ENCODE data around the gene PLA2G4A.

PLA2G4A gene

DNA sequence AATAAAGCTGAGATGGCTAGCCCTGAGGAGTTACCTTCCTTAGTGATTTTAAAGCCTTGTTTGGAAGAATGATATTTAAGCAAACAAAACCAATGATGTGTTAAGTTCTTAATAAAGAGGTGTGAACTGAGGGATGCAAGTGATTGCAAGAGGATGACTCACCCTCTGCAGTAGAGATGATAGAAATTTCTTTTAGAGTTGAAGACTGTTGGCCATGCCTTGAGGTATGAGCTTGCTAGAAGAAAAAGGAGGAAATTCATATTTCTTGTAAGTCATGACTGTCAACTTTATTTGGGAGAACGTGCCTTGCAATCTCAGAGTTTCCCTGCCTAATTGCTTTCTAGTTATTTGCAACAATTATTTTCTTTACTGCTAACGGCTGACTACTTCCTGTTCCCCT is 94.7 kb downstream of the PLA2G4A start:
- no peak for DNase-seq

DNA sequence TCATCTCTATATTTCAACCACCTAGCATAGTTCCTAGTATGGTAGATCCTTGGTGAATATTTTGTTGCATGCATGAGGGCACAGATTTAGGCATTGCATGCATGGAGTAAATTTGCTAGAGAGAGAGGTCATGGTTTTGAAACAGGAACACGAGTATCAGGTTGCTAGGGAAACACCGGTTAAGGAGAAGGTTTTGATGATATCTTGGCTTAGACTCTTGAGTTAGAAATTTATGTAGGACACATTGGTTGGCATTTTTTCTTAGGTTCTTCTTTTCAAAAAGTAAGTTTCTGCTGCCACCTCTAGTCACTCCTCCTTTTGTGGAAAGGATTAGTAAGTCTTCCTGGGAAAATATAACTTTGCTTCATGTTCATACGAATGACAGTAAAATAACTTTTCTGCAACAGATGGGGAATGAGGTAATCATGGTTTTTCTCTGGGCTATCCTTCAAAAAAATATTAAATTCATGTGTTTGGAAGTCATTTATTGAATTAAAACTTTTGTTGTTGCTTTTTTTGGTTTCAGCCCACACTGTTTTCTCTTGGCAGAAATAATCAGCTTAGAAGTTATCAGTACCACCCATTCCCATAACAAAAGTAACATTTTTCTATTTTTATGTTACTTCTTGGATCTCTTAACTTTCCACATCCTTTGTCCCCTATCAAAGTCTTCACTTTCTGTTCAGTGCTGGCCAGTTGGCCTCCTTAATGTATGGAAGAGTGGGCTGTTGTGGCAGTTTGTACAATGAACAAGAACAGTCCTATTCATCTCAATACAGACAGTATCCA is 97.3 kb downstream of the PLA2G4A start:
- DNase-seq = no peak

DNA sequence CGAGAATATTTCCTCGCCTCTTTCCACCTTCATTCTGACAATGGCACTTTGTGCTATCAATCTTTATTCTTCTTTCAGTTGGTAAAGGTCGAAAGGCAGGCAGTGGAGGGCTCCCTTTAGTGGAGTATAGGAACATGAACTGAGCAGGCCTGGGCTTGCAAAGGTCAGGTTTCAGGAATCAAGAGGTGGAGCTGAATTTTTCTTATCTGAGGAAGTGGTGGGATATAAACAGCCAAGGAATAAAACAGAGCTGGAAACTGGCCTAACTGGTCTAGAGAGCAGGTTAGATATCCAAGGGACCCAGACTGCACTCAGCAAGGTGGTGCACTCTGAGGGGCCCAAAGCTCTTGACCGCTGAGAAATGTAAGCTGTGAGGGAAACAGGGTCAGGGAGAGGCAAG is 99.1 kb downstream of the PLA2G4A start:
- no peak for DNase-seq

DNA sequence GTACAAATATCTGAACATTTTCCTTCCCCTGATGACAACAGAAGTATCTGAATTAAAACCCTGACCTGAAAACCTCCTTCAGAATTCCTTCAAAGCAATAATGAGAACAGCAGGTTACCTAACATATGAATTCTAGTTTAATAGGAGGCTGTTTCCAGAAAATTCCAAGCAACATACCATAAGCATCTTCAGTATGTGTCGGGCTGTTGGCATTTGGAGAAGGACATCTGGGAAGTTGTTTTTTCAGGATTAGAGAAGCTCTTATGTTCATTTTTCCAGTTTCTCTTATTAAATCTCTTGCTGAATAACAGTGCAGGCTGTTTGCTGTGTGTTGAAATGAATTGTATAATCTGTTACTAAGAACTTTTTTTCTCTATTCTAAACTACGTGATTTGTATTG is 101.5 kb downstream of the PLA2G4A start:
- DNase-seq = no peak

DNA sequence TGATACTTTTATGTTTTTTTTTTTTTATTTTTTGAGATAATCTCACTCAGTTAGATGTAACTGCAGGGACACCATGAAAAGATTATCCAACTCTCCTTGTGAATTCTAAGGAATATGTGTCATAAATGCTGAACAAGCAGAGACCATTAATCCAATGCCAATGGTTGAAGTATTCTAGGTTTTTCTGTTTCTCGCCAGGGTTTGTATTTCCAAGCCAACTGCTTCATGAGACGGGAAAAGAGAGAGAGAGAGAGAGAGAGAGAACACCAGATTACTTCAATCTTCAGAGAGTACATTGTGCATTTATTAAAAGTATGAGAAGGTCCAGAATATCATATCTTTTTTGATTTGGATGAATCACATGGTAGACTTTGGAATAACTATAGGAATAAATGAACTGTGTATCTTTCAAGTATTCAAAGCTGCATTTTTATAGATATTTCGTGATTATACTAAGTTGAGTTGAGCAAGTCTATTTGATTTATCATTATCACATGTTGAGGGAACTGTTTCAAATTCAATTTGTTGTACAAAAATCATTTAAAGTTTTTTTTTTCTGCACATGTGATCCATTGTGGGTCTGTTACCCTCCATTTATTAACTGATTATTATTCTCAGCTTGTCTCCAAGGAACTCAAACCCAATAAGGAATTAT is 108.4 kb downstream of the PLA2G4A start:
- no peak for DNase-seq

DNA sequence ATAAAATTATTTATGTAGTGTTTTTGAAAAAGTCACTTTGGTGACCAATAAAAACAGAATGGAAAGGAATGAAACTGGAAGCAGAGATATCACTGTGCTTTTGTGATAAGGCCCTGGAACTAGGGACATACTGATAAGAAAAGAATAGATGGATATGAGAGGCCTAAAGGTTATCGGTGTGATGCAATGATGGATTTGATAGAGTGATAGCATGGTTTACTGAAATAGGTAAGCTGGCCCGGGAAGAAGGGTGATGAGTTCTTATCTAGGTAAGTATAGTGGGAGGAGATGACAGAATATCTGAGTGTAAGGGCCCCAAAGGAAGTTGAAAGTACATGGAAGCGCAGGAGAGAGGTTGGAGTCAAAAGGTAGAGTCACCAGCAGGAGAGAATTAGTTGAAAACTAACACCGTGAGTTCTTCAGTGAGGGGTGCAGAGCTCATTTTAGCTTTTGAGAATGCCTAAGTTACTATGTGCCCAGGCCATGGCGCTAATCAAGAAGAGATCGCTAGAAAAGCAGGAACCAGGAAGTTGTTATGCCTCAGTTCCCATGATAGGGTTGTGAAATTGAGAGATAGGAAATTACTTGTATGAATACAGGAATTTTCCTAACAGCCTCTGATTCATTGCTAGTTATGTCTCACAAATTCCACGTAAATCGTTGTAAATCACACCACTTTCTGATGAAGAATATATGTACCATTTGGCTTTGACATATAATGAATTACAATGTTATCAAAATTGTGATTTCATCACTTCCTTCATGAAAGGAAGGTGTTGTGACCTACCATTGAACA is 115.3 kb downstream of the PLA2G4A start:
- DNase-seq = no peak

DNA sequence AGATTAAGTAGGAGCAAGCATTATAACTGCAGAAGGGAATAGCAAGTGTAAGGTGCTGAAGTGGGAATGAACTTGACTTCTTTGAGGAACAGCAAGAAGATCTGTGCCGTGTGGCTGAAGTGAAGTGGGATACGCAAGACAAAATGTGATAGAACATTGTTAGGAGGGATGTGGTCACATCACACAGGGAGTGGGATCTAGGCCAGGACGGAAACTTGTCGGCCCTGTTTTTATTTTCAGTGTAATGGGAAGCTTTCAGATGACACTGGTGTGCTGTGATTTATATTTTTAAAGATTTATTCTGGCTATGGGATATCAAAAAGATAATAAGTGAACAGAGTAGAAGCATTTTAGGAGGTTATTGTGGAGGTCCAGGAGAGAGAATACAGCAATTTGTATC is 116.4 kb downstream of the PLA2G4A start:
- DNase-seq = no peak

DNA sequence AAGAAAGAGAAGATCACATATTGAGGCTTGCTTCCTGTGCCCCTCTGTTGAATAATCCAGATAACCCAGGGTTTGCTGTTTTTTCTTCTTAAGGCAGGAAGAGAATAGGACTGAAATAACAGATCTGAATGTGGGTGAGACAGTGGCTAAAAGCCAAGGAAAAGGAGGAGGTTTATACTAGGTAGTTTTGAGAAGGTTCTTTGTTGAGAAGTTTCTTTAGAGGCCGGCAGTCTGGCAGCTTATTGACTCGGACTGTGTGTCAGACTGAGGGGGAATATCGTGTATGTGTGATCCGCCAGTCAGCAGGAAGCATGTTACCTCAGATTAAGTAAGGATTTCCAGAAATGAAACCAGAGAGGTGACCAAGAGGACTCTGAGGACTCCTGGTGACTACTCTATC is 119.8 kb downstream of the PLA2G4A start:
- no peak for DNase-seq

DNA sequence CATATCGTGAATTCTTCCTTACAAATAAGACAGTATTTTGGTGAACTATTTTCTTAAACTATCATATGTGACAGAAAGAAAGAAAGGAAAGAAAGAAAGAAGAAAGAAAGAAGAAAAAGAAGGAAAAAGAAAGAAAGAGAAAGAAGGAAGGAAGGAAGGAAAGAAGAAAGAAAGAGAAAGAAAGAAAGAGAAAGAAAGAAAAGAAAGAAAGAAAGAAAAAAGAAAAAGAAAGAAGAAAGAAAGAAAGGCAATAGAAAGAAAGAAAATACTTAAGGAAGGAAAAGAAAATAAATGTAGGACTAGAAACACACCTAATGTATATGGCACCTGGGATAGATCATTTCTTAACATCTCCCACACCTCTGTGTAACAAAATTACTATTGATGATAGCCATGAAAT is 120.4 kb downstream of the PLA2G4A start:
- no peak for DNase-seq

DNA sequence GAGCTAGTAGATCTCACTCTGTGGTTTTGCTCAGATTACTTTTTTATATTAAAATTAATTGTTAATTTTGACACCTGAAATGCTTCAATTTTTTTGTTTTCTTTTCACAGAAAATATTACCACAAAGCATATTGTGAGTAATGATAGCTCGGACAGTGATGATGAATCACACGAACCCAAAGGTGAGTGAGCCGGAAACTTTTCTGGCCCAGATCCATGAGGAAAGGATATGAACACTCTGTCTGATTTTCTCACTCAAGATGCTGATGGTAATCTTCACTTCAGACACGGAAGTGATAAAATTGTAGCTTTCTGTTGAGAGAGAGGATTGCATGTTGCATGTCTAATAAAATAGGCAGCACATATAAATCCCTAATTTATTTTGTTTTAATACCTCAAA is 121.8 kb downstream of the PLA2G4A start:
- DNase-seq = no peak

DNA sequence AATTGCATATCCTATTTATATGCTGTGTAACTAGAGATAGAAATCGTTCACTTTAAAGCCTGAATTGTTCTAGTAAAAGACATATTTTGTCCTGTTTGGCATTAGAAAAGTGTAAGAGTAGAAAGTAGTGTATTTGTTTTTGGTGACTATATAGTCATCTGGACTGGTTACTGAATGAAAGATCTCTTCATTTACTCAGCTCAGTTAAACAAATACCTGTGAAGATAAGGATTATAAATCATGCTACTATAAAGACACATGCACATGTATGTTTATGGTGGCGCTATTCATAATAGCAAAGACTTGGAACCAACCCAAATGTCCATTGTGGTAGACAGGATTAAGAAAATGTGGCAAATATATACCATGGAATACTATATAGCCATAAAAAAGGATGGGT is 125.1 kb downstream of the PLA2G4A start:
- DNase-seq = no peak

DNA sequence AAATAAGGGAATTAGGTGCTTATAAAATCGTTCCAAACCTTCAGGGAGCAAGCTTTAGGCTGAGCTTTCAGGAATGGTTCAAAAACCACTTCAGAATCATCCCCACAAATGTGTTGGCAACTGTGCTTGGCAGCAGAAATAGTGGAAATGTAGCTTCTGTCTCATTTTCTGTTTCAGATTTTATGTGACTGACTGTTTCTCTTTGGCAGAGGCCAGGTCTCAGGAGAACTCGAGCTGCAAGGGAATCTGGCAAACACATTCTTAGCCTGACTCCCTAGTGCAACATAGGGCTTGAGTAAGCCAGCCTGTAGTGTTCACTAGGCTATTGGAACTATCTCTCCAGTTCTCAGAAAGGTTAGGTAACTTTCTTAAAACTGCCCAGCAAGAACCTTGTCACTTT is 128.6 kb downstream of the PLA2G4A start:
- no peak for DNase-seq

DNA sequence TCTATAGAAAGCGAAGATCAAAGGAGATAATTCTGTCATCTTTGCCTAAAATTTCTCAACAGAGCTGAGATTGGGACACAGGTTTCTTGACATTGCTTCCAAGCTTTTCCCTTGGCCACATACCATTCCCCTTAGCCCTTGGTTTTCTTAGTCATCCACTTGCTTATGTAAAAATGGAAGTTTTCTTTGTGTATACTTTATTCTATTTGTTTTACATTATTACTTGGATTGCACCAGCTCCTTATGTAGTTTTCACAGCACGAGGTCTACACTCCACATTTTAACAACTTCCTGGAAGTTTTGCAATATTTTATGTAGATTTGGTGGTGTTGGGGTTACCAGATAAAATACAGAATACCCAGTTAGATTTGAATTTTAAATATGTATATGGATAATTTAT is 129.8 kb downstream of the PLA2G4A start:
- DNase-seq = no peak

DNA sequence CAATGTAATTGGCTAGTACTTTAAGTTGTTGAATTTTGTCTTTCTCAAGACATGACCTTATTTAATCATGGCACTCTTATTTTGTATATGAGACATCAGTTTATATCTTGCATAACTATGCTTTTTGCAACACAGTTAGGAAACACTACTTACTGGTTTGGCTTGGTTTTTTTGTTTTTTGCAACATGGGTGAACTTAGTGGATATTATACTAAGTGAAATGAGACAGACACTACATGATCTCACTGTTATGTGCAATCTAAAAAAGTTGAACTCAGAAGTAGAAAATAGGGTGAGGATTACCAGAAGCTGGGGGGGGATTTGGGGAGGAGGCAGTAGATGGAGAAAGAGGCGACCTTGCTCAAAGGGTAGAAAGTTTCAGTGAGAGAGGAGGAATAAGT is 132.1 kb downstream of the PLA2G4A start:
- DNase-seq = no peak

DNA sequence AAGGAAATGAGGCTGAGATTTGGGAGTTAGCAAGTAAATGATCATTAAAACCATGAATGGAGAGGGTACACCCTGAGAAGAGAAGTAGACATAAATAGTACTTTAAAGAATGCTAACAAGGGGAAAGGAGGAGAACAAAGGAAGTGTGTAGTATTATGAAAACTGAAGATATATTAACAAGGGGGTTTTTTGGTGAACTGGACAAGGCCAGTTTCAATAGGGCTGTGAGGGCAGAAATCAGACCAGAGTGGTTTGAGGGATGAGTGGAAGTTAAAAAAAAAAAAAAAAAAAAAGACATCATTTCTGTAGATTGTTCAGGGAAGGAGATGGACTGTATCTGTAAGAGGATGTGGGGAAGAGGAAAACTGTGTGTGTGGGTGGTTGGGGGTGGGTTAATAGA is 137.1 kb downstream of the PLA2G4A start:
- no peak for DNase-seq

DNA sequence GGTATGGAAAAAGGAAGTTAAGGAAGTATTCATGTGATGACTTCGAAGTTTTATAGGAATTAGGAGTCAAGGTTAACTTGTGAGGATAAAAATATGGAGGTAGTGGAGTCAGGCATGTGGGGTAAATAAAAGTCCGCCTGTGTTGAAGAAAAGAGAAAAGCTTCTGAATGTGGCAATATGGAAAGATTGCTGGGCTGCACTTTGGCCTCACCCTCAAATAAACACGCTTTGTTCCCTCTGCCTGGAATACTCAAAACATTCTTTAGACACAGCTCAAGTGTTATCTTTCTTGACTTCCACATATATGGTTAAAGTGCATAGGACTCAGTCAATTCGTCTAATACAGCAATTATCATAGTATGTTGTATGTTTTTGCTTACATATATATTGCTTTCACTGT is 137.7 kb downstream of the PLA2G4A start:
- DNase-seq = no peak

DNA sequence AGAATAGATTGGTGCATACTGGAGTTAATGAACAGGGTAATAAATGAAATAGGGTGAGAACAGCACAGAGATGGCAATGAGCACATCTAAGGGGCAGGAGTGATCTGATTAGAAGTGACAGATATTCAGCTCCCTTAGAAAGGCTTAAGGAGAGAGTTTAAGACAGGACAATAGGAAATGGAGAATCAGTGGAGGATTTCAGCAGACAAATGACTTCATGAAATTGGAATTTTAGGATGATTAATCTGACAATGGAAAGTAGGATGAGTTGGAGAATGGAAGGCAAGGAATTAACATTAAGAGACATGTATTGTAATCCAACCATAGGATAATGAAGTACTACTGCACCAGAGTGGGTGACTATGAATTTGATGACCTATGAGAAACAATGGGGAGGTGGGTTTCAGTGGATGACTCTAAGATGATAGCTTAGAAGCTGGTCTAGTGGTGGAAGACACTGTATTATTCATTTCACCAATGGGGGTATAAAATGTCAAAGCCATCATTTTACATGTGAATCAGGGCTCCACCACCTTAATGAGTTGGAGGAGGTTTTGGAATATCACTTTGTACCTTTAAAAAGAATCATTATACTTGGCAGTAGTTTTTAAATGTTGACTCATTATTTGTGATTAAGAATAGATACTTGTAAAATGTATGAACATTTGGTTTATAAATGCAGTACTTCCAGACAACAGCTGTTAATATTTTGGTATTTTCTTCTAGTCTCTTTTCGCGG is 139.1 kb downstream of the PLA2G4A start:
- DNase-seq = no peak

DNA sequence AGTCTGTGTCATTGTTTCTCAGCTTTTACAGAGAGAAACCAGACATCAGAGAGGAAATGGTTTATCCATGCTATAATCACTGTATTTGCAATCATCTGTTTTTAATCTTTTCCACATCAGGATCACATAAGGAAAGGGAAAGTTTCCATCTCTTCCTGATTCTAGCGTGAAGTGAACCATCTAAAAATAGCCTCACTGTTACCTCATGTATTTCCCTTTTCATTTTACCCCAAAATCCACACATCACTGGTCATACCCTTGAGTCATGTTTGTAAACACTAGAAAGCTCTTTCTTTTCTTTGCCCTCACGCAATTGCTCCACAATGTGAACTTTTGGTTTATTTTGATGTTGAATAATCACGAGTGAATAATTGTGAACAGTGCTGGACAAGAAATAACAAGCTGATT is 146.0 kb downstream of the PLA2G4A start:
- DNase-seq = no peak

DNA sequence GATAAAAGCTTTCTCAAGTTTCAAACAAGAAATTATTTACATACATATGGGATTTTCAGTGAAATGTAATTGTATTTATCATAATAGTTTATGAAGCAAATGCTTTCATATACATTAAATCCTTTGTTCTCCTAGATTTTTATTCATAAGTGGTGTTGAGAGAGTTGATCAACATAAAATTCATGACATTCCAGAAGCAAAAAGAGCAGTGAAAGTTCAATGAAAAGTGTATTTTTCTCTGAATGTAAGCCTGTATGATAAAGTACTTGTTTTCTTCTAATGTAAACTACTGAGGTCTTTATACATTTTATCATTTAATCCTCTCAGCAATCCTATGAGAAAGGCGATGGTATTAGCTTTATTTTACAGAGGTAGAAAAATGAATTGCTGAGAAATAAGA is 146.5 kb downstream of the PLA2G4A start:
- no peak for DNase-seq

DNA sequence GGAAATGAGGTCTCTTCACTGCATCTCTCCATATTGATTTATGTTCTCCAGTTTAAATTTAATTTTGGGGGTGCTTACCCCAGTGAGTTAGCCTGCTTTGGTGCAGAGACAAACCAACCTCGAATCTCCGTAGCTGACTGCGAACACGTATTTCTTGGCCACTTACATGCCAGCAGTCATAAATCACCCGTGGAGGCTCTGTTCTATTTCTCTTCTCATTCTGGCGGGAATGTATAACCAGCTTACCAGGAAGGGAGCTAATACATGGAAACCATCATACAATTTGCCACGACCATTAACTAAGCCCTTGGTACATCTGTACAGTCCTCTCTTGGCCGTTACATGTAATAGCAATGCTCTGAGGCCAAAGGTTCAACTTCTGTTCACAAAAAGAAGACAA is 148.0 kb downstream of the PLA2G4A start:
- DNase-seq = no peak

DNA sequence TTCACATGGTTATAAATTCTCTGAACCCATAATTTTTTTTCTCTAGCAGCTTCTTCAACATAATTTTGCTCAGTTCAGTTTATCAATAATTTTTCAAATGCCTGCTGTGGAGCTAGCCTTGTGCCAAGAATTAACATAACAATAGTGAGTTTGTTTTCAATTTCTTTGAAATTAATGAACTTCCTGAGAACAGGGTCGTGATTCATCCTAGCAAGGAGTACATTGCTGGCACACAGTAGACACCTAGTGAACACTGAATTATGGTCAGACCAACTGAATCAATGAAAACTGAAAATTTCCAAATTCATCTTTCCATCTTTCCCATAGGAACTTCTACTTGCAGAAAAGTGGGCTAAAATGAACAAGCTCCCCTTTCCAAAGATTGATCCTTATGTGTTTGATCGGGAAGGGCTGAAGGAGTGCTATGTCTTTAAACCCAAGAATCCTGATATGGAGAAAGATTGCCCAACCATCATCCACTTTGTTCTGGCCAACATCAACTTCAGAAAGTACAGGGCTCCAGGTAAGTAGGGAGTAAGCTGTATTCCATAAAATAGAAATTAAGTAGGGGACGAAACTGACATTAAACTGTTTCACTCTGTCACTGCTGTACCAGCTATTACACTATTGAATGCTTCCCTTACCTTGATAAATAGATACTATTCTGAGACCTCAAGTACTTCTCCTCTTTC is 148.7 kb downstream of the PLA2G4A start:
- DNase-seq = no peak

Measured in stimulated activated CD8-positive, alpha-beta memory T cell treated with anti-CD3 and anti-CD28 coated beads, Interleukin-4, amount 100 ng/mL, for 48 hours (primary cell).